ENCODE data around the gene HCAR2. TPM values are rescaled to one million over a fixed set of nuclear protein-coding genes. Genes with fewer than 3 reads are reported as not detected.
"Not testable (repeated sequence)": the region's sequence is repeated elsewhere in the genome, so short reads cannot be mapped to it uniquely, and the experiment has no call there.

HCAR2 gene
- total and polyA plus RNA-seq, 2 experiments from 2014 or later, result not detected

DNA sequence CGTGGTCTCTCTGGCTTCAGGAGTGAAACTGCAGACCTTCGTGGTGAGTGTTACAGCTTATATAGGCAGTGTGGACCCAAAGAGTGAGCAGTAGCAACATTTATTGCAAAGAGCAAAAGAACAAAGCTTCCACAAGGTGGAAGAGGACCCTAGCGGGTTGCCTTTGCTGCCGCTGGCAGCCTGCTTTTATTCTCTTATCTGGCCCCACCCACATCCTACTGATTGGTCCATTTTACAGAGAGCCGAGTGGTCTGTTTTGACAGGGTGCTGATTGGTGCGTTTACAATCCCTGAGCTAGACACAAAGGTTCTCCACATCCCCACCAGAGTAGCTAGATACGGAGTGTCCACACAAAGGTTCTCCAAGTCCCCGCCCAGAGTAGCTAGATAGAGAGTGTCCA lies 27.1 kb downstream of the HCAR2 start:
- H3K9me3 ChIP-seq (ENCODE audit: low read depth); H3K27ac ChIP-seq; DNase-seq (ENCODE audit: low read depth in 1 of 2, low spot score in 1 of 2); H3K27me3 ChIP-seq; H3K4me1 ChIP-seq (ENCODE audit: low read depth); H3K36me3 ChIP-seq; H3K4me3 ChIP-seq: not testable (repeated sequence)

GRCh38 chr12:122672515-122672914 lies 30.6 kb downstream of the HCAR2 start:
- H3K27ac ChIP-seq, result no peak overlapping the region
- H3K27me3 ChIP-seq, result no peaks in the 10 kb centered on the region
- no peak overlapping the region for H3K4me3 ChIP-seq
- no peaks in the 10 kb centered on the region for H3K4me1 ChIP-seq (ENCODE audit: low read depth)
- no peaks in the 10 kb centered on the region for H3K36me3 ChIP-seq
- TF ChIP-seq, protein P1, sequence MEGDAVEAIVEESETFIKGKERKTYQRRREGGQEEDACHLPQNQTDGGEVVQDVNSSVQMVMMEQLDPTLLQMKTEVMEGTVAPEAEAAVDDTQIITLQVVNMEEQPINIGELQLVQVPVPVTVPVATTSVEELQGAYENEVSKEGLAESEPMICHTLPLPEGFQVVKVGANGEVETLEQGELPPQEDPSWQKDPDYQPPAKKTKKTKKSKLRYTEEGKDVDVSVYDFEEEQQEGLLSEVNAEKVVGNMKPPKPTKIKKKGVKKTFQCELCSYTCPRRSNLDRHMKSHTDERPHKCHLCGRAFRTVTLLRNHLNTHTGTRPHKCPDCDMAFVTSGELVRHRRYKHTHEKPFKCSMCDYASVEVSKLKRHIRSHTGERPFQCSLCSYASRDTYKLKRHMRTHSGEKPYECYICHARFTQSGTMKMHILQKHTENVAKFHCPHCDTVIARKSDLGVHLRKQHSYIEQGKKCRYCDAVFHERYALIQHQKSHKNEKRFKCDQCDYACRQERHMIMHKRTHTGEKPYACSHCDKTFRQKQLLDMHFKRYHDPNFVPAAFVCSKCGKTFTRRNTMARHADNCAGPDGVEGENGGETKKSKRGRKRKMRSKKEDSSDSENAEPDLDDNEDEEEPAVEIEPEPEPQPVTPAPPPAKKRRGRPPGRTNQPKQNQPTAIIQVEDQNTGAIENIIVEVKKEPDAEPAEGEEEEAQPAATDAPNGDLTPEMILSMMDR (IDR thresholded peaks at IDR 0.05; ENCODE audit: low read depth, low read length), result no peak
- H3K9me3 ChIP-seq (ENCODE audit: low read depth), result no peaks in the 10 kb centered on the region
- no peak for DNase-seq (ENCODE audit: low read depth in 1 of 2, low spot score in 1 of 2)

GRCh38 chr12:122669397-122670070 lies 33.6 kb downstream of the HCAR2 start:
- H3K4me1 ChIP-seq (ENCODE audit: low read depth), result no peaks in the 10 kb centered on the region
- TF ChIP-seq, protein P1 (IDR thresholded peaks at IDR 0.05; ENCODE audit: low read depth, low read length), result no peak
- H3K4me3 ChIP-seq, result no peak overlapping the region
- H3K36me3 ChIP-seq, result no peaks in the 10 kb centered on the region
- no peak overlapping the region for H3K27ac ChIP-seq
- H3K27me3 ChIP-seq, result no peaks in the 10 kb centered on the region
- no peaks in the 10 kb centered on the region for H3K9me3 ChIP-seq (ENCODE audit: low read depth)
- peak in 1 of 2 donors; percentile 70 for DNase-seq (ENCODE audit: low read depth in 1 of 2, low spot score in 1 of 2)

DNA sequence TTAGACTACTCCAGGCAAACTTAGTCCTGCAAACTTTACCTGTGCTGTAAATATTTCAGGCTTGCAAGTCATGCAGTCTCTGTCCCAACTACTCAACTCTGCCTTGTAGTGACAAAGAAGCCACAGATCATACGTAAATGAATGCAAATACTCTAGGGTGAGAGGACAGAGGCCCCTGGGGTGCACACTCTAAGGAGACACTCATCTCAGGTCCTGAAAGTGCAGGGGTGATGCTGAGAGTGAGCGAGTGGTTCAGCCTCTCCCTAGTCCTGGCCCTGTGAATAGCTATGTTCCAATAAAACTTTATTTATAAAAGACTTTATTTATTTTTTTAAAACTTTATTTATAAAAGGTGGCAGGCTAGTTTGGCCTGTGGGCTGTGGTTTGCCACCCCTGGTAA lies 34.9 kb downstream of the HCAR2 start:
- Histone ChIP-seq H3K27ac (no peak overlapping the region), H3K4me3 (no peak overlapping the region), H3K27me3 (no peaks in the 10 kb centered on the region), H3K9me3 (ENCODE audit: low read depth) (no peaks in the 10 kb centered on the region), H3K4me1 (ENCODE audit: low read depth) (no peaks in the 10 kb centered on the region), H3K36me3 (no peaks in the 10 kb centered on the region)
- TF ChIP-seq, protein P1 (IDR thresholded peaks at IDR 0.05; ENCODE audit: low read depth, low read length), result no peak
- no peak for DNase-seq (ENCODE audit: low read depth in 1 of 2, low spot score in 1 of 2)

GRCh38 chr12:122665759-122666158 lies 37.4 kb downstream of the HCAR2 start:
- Histone ChIP-seq H3K9me3 (ENCODE audit: low read depth) (no peaks in the 10 kb centered on the region), H3K4me1 (ENCODE audit: low read depth) (no peaks in the 10 kb centered on the region), H3K27me3 (no peaks in the 10 kb centered on the region), H3K36me3 (no peaks in the 10 kb centered on the region), H3K4me3 (no peak overlapping the region), H3K27ac (no peak overlapping the region)
- no peak for DNase-seq (ENCODE audit: low read depth in 1 of 2, low spot score in 1 of 2)
- TF ChIP-seq, protein P1 (IDR thresholded peaks at IDR 0.05; ENCODE audit: low read depth, low read length), result no peak

DNA sequence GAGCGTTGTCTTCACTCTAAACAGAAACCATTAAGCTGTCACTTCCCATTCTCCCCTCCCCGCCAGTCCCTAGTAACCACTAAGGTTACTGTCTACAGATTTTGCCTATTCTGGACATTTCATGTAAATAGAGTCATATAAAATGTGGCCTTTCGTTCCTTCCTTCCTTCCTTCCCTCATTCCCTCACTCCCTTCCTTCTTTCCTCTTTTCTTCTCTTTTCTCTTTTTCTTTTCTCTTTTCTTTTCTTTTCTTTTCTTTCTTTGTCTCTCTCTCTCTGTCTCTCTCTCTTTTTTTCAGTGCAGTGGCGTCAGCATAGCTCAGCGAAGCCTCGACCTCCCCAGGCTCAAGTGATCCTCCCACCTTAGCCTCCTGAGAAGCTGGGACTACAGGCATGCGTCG lies 37.8 kb downstream of the HCAR2 start:
- Histone ChIP-seq H3K4me3 (no peak overlapping the region), H3K27me3 (no peaks in the 10 kb centered on the region), H3K36me3 (no peaks in the 10 kb centered on the region), H3K9me3 (ENCODE audit: low read depth) (no peaks in the 10 kb centered on the region), H3K27ac (no peak overlapping the region), H3K4me1 (ENCODE audit: low read depth) (no peaks in the 10 kb centered on the region)
- TF ChIP-seq, protein P1 (IDR thresholded peaks at IDR 0.05; ENCODE audit: low read depth, low read length), result no peak
- no peak for DNase-seq (ENCODE audit: low read depth in 1 of 2, low spot score in 1 of 2)
